Measurements from ENCODE around the gene ARID1B. TPM values are rescaled to one million over a fixed set of nuclear protein-coding genes. Genes with fewer than 3 reads are reported as not detected.

ARID1B gene
- total RNA-seq, 1 donor from 2014 or later: 248 TPM

GRCh38 chr6:157173776-157174175, 396.6 kb downstream of the ARID1B start:
- Mint-ChIP-seq H3K36me3 (ENCODE audit: low read depth) (peaks cover 65% of the 10 kb centered on the region), H3K9me3 (no peaks in the 10 kb centered on the region), H3K4me1 (no peaks in the 10 kb centered on the region), H3K27me3 (no peaks in the 10 kb centered on the region), H3K27ac (no peak overlapping the region), H3K4me3 (no peak overlapping the region)
- DNase-seq: no peak
- ChIA-PET POLR2A (no interaction called here), CTCF (no interaction called here)
- intact Hi-C loops (cut with micrococcal nuclease): no loop called here
- ATAC-seq (ENCODE audit: low read depth): no peak
- no peak for TF ChIP-seq CTCF (IDR thresholded peaks at IDR 0.05)

- TF ChIP-seq CTCF (IDR thresholded peaks at IDR 0.05): no peak
- POLR2A ChIA-PET: interaction anchor here (0.6 kb wide), 1 partner anchor 1548 kb away, joined by 4 read pairs; no protein-coding TSS in a partner anchor
- no peaks in the 10 kb centered on the region for H3K4me1 Mint-ChIP-seq
- peaks cover 60% of the 10 kb centered on the region for H3K36me3 Mint-ChIP-seq (ENCODE audit: low read depth)
- no peaks in the 10 kb centered on the region for H3K9me3 Mint-ChIP-seq
- DNase-seq: no peak
- intact Hi-C loops (cut with micrococcal nuclease): no loop called here
- no peak overlapping the region for H3K4me3 Mint-ChIP-seq
- CTCF ChIA-PET: no interaction called here
- no peaks in the 10 kb centered on the region for H3K27me3 Mint-ChIP-seq
- H3K27ac Mint-ChIP-seq: no peak overlapping the region
- no peak for ATAC-seq (ENCODE audit: low read depth)
Observed at GRCh38 chr6:157174731-157175130, 397.6 kb downstream of the ARID1B start.

GRCh38 chr6:157177731-157178336, 400.7 kb downstream of the ARID1B start:
- Mint-ChIP-seq H3K9me3 (no peaks in the 10 kb centered on the region), H3K27me3 (no peaks in the 10 kb centered on the region), H3K4me3 (no peak overlapping the region), H3K36me3 (ENCODE audit: low read depth) (peaks cover 58% of the 10 kb centered on the region), H3K4me1 (no peaks in the 10 kb centered on the region), H3K27ac (no peak overlapping the region)
- intact Hi-C loops (cut with micrococcal nuclease): no loop called here
- no peak for DNase-seq
- ATAC-seq (ENCODE audit: low read depth): no peak
- ChIA-PET POLR2A (no interaction called here), CTCF (no interaction called here)
- no peak for TF ChIP-seq CTCF (IDR thresholded peaks at IDR 0.05)

- CTCF ChIA-PET: no interaction called here
- intact Hi-C loops (cut with micrococcal nuclease): loop anchor here (10.0 kb wide), 1 partner anchor 397 kb away; no protein-coding TSS in a partner anchor
- ATAC-seq (ENCODE audit: low read depth) (no peak), DNase-seq (no peak)
- H3K27me3 Mint-ChIP-seq: no peaks in the 10 kb centered on the region
- H3K4me3 Mint-ChIP-seq: no peak overlapping the region
- H3K27ac Mint-ChIP-seq: no peak overlapping the region
- no peak for TF ChIP-seq CTCF (IDR thresholded peaks at IDR 0.05)
- peaks cover 76% of the 10 kb centered on the region for H3K36me3 Mint-ChIP-seq (ENCODE audit: low read depth)
- POLR2A ChIA-PET: no interaction called here
- peaks cover 3% of the 10 kb centered on the region for H3K4me1 Mint-ChIP-seq
- H3K9me3 Mint-ChIP-seq: no peaks in the 10 kb centered on the region
Observed at GRCh38 chr6:157181649-157182048, 404.5 kb downstream of the ARID1B start.

GRCh38 chr6:157182503-157183264, 405.5 kb downstream of the ARID1B start:
- ATAC-seq (ENCODE audit: low read depth): no peak

More at GRCh38 chr6:157182503-157183264, 405.5 kb downstream of the ARID1B start:
- Mint-ChIP-seq H3K4me3 (no peak overlapping the region), H3K36me3 (ENCODE audit: low read depth) (peaks cover 80% of the 10 kb centered on the region), H3K4me1 (peaks cover 3% of the 10 kb centered on the region), H3K9me3 (no peaks in the 10 kb centered on the region), H3K27ac (no peak overlapping the region), H3K27me3 (no peaks in the 10 kb centered on the region)
- no peak for DNase-seq
- ChIA-PET CTCF (no interaction called here), POLR2A (no interaction called here)
- TF ChIP-seq CTCF (IDR thresholded peaks at IDR 0.05): no peak
- intact Hi-C loops (cut with micrococcal nuclease): loop anchor here (10.0 kb wide), 1 partner anchor 398 kb away; no protein-coding TSS in a partner anchor
